Mammary epithelial cell (primary cell): ENCODE measurements around the gene EIF4ENIF1.

Source experiments
- CTCF ChIP-seq, 2 donors: IDR thresholded peaks in 1 of 2; conservative IDR thresholded peaks in 1 of 2; 2 replicates each; pipeline ENCODE4 v1.5.1; 2011 to 2012; ENCODE audit warnings: inconsistent platforms in 2 of 2, low read length in 2 of 2, mild to moderate bottlenecking in 2 of 2, control low read depth in 1 of 2, low read depth in 1 of 2; ENCODE audit not compliant: insufficient read depth in 1 of 2; ENCODE audit errors: extremely low read depth in 1 of 2
- EZH2 ChIP-seq: IDR thresholded peaks from 2 replicates; pipeline ENCODE4 v1.6.1; 2012; ENCODE audit warnings: low read length, inconsistent platforms, borderline replicate concordance

DNA sequence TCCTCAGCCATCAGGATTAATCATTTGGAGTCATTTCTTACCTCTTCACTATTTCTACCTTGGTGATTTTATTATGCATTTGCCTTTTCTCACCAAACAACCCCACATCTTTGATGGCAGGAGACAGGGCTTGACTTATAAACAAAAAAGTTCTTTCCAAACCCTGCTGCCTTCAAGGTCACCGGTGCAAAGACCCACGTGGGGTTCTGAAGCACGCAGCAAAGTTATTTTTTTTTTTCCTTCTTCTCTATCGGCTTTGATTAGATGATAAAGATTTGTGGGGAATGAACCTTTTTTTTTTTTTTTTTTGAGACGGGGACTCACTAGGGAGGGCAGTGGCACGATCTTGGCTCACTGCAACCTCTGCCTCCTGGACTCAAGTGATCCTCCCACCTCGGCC is 46.1 kb downstream of the EIF4ENIF1 start:
- no peak for TF ChIP-seq CTCF (conservative IDR thresholded peaks at IDR 0.05 in 1 of 2, IDR thresholded peaks at IDR 0.05 in 1 of 2; ENCODE audit: extremely low read depth in 1 of 2, insufficient read depth in 1 of 2, low read depth in 1 of 2, low read length in 2 of 2)
- no peak for TF ChIP-seq EZH2
